Activated T-cell treated with anti-CD3 and anti-CD28 coated beads, Interleukin-2, amount 50 U/mL, for 24 hours (primary cell): ENCODE measurements around the gene SLX4.

ENCODE experiments used
- DNase-seq: peaks from one replicate; pipeline ENCODE4 v3.0.0-alpha.2; 2020
- H3K27ac Mint-ChIP-seq: 2 replicates; pipeline ENCODE4 v1.8.0; 2020; ENCODE audit warnings: mild to moderate bottlenecking, mixed read lengths
- H3K27me3 Mint-ChIP-seq: 2 replicates; pipeline ENCODE4 v1.8.0; 2020; ENCODE audit warnings: mixed read lengths
- H3K36me3 Mint-ChIP-seq: 2 replicates; pipeline ENCODE4 v1.8.0; 2020; ENCODE audit warnings: low read depth, mixed read lengths
- H3K4me1 Mint-ChIP-seq: 2 replicates; pipeline ENCODE4 v1.8.0; 2020; ENCODE audit warnings: low read depth, mixed read lengths
- H3K4me3 Mint-ChIP-seq: 2 replicates; pipeline ENCODE4 v1.8.0; 2020; ENCODE audit warnings: mild to moderate bottlenecking, moderate library complexity, mixed read lengths
- H3K9me3 Mint-ChIP-seq: 2 replicates; pipeline ENCODE4 v1.8.0; 2020; ENCODE audit warnings: mixed read lengths

Gene SLX4

DNA sequence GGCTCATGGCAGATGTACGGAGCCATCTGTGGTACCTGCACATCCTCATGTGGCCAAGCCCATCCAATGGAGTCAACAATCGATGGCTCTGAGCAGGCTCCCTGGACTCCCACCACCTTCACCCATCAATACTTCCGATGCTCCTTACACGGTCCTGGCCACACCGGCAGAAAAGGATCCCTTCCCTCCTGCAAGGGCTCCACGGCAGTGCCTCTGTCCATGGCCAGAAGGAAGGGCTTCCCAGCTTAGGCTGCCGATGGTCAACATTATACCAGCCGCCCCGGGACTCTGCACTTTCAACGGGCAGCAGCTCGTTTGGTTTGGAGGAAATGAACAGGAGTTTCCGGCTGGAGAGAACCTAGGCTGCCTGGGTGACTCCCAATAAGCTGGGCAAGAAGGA lies 13.2 kb downstream of the SLX4 start:
- no peak overlapping the region for H3K27ac Mint-ChIP-seq
- H3K4me3 Mint-ChIP-seq = no peak overlapping the region
- DNase-seq = no peak
- no peaks in the 10 kb centered on the region for H3K4me1 Mint-ChIP-seq
- H3K36me3 Mint-ChIP-seq = peaks cover 72% of the 10 kb centered on the region
- H3K27me3 Mint-ChIP-seq = no peaks in the 10 kb centered on the region
- H3K9me3 Mint-ChIP-seq = no peaks in the 10 kb centered on the region

DNA sequence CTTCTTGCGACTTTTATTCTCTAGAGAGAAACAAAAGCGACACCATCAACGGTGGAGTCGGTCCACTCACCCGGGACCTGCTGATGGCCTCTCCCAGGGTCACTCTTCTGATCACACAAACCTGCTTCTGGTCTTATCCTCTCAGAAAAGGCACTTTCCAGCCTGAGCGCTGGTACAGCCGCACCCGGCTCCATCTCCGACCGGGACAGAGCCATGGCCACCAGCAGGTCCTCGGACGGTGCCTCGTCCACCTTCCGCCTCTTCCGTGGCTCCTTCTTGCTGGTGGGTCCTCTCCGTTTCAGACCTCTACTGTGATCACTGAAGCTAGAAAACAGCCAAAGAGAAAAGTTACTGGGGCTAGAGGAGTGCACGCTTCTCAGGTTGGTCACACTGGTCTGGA lies 13.7 kb downstream of the SLX4 start:
- Mint-ChIP-seq H3K27me3 (no peaks in the 10 kb centered on the region), H3K9me3 (no peaks in the 10 kb centered on the region), H3K36me3 (peaks cover 66% of the 10 kb centered on the region), H3K4me1 (no peaks in the 10 kb centered on the region), H3K27ac (no peak overlapping the region), H3K4me3 (no peak overlapping the region)
- DNase-seq = no peak

DNA sequence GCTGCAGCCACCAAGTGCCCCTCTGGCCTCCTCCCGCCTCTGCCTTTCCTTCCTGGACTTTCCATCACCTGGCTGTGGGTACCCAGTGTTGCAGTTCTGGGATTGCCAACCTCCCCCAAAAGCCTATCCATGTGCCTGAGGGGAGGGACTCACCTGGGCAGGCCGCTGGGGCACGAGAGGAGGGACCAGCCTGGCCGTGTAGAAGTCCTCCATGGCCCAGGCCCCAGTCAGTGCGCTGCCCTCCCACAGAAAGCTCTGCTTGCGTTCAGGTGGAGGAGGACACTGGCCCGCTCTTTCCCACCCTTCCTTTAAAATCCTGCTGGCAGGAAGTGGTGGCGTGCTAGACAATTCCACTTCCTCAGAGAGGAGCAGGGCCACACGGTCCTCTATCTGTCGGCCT lies 14.2 kb downstream of the SLX4 start:
- Mint-ChIP-seq H3K36me3 (peaks cover 66% of the 10 kb centered on the region), H3K4me3 (no peak overlapping the region), H3K27ac (no peak overlapping the region), H3K27me3 (no peaks in the 10 kb centered on the region), H3K9me3 (no peaks in the 10 kb centered on the region), H3K4me1 (no peaks in the 10 kb centered on the region)
- DNase-seq = no peak

DNA sequence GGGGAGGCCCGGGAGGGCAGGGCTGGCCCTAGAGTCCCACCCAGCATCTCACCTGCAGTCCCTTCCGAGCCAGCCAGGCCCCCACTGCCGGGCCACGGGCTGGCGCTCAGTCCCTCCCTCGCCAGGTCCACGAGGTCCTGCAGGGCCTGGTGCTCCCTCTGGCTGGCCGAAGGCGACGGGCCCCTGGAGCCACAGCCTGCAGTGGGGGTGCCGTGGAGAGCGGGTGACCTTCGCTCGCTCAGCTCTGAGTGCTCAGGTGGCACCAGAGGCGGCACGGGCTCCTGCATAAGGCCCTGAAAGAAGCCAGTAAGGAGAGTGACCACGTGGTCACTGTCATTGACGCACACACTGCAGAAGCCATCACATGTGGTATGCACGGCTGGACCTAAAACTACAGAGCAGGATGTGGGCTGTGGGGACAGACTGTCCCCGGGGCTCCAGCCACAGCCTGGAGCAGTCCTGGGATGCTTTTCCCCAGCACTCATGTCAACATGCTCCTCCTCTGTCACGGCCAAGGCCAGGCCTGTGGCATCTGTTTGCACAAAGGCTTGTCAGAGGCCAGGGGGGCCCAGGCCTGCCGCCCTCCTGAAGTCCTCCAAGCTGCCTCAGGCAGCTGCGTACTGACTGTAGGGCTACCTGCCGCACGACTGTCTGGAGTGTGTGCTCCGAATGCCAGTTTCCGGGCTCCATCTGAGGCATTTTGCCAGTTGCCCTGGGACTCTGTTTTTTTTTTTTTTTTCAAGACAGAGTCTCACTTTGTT lies 15.1 kb downstream of the SLX4 start:
- Mint-ChIP-seq H3K4me1 (no peaks in the 10 kb centered on the region), H3K27me3 (no peaks in the 10 kb centered on the region), H3K36me3 (peaks cover 63% of the 10 kb centered on the region), H3K9me3 (no peaks in the 10 kb centered on the region), H3K27ac (no peak overlapping the region), H3K4me3 (no peak overlapping the region)
- no peak for DNase-seq

DNA sequence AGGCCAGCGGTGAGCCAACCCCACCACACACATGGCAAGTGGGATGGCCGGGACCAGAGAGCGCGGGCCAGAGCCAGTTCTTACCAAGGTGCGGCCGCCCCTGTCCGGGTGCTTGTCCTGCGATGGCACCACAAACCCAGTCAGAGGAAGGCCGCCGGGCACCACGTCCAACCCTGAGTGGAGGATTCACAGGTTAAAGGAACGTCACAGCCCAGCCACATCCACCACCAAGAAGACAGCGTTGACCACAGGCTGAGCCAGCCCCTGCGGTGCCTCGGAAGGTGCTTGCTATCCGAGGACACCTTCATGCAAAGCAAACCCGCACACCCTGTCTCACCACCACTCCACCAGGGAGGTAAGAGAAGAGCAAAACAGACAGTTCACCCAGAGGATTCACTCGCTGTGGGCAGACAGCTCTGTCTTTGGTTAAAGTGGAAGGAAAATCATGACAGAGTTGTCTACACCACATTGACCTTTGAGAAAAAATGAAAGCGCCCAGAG lies 15.8 kb downstream of the SLX4 start:
- DNase-seq = no peak
- Mint-ChIP-seq H3K4me3 (no peak overlapping the region), H3K36me3 (peaks cover 63% of the 10 kb centered on the region), H3K27ac (no peak overlapping the region), H3K4me1 (no peaks in the 10 kb centered on the region), H3K9me3 (no peaks in the 10 kb centered on the region), H3K27me3 (no peaks in the 10 kb centered on the region)

DNA sequence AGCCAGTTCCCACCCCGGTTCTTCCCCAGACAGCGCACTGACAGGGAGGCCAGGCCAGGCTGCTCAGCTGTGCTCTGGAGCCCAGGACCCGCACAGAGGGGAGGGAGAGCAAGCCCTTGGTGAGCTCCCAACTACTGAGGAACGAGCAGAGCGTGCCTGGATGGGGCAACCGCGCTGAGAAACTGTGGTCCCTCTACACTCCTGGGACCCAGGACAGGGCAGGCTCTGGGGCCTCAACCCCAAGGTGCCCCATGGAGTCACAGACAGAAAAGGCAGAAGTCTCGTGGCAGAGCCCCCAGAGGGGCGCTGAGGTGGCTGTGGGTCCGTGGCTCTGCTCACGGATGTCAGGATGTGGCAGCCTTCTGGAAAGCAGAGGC lies 16.3 kb downstream of the SLX4 start:
- Mint-ChIP-seq H3K27me3 (no peaks in the 10 kb centered on the region), H3K36me3 (peaks cover 63% of the 10 kb centered on the region)

DNA sequence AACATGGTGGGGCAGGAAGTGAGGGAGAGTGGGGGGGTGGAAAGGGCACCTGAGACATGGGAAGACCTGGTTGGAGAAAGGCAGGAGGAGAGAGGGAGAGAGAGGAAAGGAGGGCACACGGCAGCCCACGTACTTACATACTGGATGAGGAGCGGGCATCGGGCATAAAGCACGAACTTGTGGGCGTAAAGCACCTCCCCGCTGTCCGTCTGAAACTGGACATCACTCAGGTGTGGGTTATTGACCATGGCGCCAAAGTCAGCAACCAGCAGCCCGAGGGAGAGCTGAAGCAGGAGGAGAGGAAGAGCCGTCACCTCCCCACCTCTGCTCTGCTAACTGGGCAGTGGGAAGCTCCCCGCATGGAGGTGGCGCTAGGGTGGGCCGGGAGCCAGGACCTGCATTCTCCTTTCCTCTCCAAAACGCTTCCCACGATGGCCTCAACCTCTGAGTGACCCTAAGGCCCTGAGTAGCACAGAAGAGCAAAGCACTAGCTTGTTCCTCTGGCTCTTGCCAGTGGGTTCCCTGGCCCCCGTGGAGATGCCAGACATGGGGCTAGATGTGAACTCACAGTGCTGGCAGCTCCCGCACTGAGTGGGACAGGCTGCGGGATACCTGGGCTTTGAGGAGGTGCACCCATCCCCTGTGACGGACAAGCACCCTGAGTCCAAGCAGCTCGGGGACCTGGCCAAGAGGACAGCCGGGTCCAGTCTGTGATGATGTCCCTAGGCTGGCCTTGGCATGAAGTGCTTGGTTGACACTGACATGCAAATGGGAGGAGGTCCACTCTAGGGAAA lies 16.9 kb downstream of the SLX4 start:
- Mint-ChIP-seq H3K9me3 (no peaks in the 10 kb centered on the region), H3K4me1 (no peaks in the 10 kb centered on the region), H3K27me3 (no peaks in the 10 kb centered on the region), H3K4me3 (no peak overlapping the region), H3K27ac (no peak overlapping the region), H3K36me3 (peaks cover 63% of the 10 kb centered on the region)
- no peak for DNase-seq

More for the DNA sequence above, 16.3 kb downstream of the SLX4 start:
- no peak for DNase-seq
- no peak overlapping the region for H3K27ac Mint-ChIP-seq
- no peak overlapping the region for H3K4me3 Mint-ChIP-seq
- no peaks in the 10 kb centered on the region for H3K9me3 Mint-ChIP-seq
- H3K4me1 Mint-ChIP-seq = no peaks in the 10 kb centered on the region

DNA sequence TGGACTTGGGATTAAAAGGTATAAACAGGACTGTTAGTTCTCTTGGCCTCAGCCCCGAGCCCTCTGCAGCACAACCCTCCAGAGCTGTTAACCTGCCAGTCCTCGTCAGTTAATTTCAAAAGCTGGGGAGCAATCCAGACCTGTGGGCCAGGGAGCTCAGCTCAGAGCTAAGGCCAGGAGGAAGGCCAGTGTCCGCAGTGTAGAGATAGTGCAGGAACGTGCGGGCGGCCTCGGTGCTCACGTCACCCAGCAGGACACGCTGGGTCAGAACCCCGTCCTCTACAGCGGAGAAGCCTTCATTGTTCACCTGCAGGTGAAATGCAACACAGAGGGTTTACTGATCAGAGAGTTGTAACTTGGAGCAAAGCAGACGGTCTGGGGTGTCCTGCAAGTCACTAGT lies 18.8 kb downstream of the SLX4 start:
- Mint-ChIP-seq H3K4me1 (no peaks in the 10 kb centered on the region), H3K27ac (no peak overlapping the region), H3K4me3 (no peak overlapping the region), H3K9me3 (no peaks in the 10 kb centered on the region), H3K27me3 (no peaks in the 10 kb centered on the region), H3K36me3 (peaks cover 60% of the 10 kb centered on the region)
- DNase-seq = no peak

DNA sequence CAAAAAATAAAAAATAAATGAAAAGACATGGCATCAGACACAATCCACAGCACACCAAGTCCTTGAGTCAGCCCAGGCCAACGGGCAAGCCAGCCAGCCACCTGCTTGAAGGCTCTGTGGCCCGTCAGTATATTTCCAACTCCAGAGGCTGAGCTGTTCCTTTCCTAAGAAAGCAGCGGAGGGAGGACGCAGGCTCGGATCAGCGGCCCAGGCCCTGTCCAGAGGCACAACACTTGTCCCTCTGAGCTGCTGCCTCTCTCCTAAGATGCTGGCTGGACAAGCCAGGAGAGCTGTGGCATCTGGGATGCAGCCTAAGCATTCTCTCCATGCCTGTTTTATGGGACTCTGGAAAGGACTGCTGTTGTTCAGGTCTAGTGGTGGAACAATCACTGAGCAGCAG lies 19.4 kb downstream of the SLX4 start:
- no peaks in the 10 kb centered on the region for H3K9me3 Mint-ChIP-seq
- no peaks in the 10 kb centered on the region for H3K4me1 Mint-ChIP-seq
- H3K27me3 Mint-ChIP-seq = no peaks in the 10 kb centered on the region
- H3K27ac Mint-ChIP-seq = no peak overlapping the region
- no peak overlapping the region for H3K4me3 Mint-ChIP-seq
- H3K36me3 Mint-ChIP-seq = peaks cover 55% of the 10 kb centered on the region
- no peak for DNase-seq

DNA sequence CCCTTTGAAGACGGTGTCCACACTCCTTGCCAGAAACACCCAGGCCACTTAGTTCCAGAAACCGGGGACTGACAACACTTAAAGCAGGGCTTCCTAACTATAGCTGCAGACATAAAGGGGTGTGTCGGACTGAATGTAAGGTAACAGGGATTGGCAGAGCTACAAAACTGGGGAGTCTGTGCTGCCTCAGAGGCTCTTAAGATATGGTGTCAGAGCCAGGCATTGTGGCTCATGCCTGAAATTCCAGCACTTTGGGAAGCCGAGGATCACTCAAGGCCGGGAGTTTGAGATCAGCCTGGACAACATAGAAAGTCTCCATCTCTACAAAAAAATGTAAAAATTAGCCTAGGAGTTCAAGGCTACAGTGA lies 20.0 kb downstream of the SLX4 start:
- Mint-ChIP-seq H3K27me3 (no peaks in the 10 kb centered on the region), H3K9me3 (no peaks in the 10 kb centered on the region), H3K4me3 (no peak overlapping the region), H3K27ac (no peak overlapping the region), H3K36me3 (peaks cover 58% of the 10 kb centered on the region), H3K4me1 (no peaks in the 10 kb centered on the region)
- DNase-seq = no peak

DNA sequence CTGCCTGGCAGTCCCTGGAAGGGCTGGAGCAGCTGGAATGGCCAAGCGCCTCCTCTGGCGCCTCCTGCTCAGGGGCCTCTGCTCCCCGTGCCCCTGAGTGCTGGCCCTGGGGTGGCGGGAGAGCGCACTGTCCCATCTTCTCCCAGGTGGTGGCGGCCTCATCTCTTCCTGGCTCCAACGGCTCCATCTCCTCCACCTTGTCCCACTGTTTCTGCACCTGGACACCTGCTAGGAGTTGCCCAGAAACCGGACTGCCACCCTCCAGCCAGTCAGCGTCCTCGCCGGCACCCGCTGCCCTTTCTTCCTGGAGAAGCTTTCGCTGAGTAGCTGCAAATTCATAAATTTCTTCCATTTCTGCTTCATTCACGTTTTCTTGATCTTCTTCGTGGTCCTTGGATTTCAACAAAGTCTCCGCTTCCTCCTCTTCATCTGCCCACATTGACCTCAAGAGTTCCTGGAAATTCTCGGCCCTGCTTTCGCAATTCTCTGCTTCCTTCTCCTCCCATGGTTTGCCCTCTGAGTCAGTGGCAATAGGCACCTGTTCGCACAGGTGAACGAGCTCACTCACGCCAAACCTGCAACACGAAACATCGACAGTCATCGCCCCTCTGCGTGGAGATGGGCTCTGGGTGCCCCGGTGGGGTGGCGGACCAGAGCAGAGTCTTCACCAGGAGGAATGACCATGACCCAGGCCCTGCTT lies 20.5 kb downstream of the SLX4 start:
- Mint-ChIP-seq H3K27me3 (no peaks in the 10 kb centered on the region), H3K9me3 (no peaks in the 10 kb centered on the region), H3K27ac (no peak overlapping the region), H3K4me1 (no peaks in the 10 kb centered on the region), H3K4me3 (no peak overlapping the region), H3K36me3 (peaks cover 58% of the 10 kb centered on the region)
- DNase-seq = no peak

DNA sequence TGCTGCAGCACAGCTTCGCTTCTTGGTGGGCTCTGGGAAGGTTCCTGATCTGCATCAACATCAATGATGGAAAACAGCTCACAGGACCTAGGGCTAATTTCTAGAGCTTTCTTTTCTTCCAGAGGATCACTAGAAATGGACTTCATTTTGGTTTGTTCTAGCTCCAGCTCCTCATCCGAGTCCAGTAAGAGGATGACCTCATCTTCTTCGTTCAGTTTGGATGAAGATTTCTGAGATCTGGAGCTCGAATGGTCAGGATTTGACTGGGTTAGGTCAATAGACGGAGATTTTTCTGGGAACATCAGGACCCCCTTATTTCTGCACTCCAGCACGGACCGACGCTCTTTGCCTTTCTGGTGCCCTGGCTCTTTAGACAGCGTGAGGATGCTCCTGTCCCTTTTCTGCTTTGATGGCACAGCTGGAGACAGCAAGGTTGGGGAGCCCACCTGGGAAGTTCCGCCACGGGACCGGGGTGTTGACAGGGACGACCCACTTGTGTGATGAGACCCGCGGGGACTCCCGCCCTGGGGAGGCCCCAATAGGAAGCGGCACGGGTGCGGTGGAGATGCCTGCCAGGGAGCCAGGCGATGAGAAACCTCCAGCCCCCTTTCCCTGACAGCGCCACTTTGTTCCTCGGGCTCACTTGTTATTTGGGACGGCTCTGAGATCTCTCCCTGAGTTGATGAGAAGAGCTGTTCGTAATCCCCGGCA lies 21.3 kb downstream of the SLX4 start:
- H3K9me3 Mint-ChIP-seq = no peaks in the 10 kb centered on the region

DNA sequence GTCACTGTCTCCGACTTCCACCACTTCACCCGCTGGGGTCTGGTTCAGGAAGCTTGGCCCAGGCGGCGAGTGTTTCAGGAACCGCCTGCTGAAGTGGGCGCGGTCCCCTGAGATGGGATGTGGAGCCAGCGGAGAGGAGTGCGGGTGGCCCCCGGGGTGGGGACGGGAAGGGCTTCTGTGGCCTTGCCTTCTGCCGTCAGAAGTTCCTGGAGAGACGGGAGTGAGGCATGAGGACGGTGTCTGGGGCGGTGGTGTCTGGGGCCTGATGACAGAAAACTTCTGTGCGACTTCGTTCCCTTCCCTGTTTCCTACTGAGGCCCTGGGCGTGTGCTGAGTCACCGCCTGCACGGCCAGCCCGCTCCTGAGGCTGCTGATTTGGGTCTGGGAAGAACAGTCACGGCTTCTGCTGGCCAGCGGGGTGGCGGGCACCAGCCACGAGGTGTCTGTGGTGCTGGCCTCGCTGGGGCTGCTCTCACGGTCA lies 21.9 kb downstream of the SLX4 start:
- no peak overlapping the region for H3K27ac Mint-ChIP-seq
- peaks cover 53% of the 10 kb centered on the region for H3K36me3 Mint-ChIP-seq
- no peaks in the 10 kb centered on the region for H3K27me3 Mint-ChIP-seq
- H3K4me1 Mint-ChIP-seq = peaks cover 6% of the 10 kb centered on the region
- DNase-seq = no peak
- H3K9me3 Mint-ChIP-seq = no peaks in the 10 kb centered on the region
- H3K4me3 Mint-ChIP-seq = no peak overlapping the region

More for the DNA sequence above, 21.3 kb downstream of the SLX4 start:
- Mint-ChIP-seq H3K4me3 (no peak overlapping the region), H3K27ac (no peak overlapping the region), H3K27me3 (no peaks in the 10 kb centered on the region), H3K36me3 (peaks cover 52% of the 10 kb centered on the region), H3K4me1 (peaks cover 1% of the 10 kb centered on the region)
- no peak for DNase-seq

DNA sequence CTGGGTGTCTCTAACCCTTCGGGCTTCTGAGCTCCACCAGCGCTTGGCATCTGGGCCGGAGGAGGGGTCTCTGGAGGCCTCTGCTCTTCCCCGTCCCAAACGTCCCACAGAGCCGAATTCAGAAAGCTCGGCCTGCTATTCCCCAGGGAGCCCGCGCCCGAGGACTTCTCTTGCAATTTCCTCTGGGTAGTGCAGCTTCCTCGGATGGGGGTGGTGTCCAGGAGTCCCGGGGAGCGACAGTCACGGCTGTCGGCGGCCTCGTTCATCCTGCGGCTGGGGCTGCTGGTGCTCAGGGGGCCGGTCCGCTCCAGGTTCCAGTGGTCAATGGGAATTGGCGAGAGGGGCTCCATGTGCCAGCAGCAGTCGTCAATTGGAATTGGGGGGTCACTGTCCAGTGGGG lies 22.4 kb downstream of the SLX4 start:
- Mint-ChIP-seq H3K27ac (no peak overlapping the region), H3K27me3 (no peaks in the 10 kb centered on the region), H3K36me3 (peaks cover 54% of the 10 kb centered on the region), H3K4me1 (peaks cover 6% of the 10 kb centered on the region), H3K9me3 (no peaks in the 10 kb centered on the region), H3K4me3 (no peak overlapping the region)
- no peak for DNase-seq
